Gastrocnemius medialis (tissue), 4 donors: ENCODE data around the gene MKLN1.

Source experiments
- CTCF ChIP-seq, 5 experiments: fragments of 450-650 bp in 3 of 5; fragments of 200-600 bp in 2 of 5; sonication (generic) in 2 of 5; IDR thresholded peaks in 4 of 5; conservative IDR thresholded peaks in 1 of 5; 1 replicate in 4 of 5; 2 replicates in 1 of 5; pipeline ENCODE4 v1.5.1; 2016 to 2019; ENCODE audit warnings: antibody characterized with exemption in 5 of 5, mild to moderate bottlenecking in 3 of 5, moderate library complexity in 3 of 5
- POLR2A ChIP-seq, 2 donors: fragments of 450-650 bp; IDR thresholded peaks; one replicate each; pipeline ENCODE4 v1.6.1; 2017; ENCODE audit warnings: antibody characterized with exemption in 2 of 2, mild to moderate bottlenecking in 2 of 2, moderate library complexity in 2 of 2

- TF ChIP-seq CTCF (IDR thresholded peaks at IDR 0.05 in 4 of 5, conservative IDR thresholded peaks at IDR 0.05 in 1 of 5), result no peak
- TF ChIP-seq POLR2A (IDR thresholded peaks at IDR 0.05), result no peak
Observed at GRCh38 chr7:131506597-131506996, 178.9 kb downstream of the MKLN1 start.
